CD4-positive, alpha-beta T cell (primary cell): ENCODE data around the gene UBA52. TPM values are rescaled to one million over a fixed set of nuclear protein-coding genes. Genes with fewer than 3 reads are reported as not detected.

Experiments used
- ATAC-seq: fragments of 200-7000 bp; cut with Tn5 transposase; one replicate; pipeline ENCODE4 v1.10.0; 2022; ENCODE audit warnings: mild to moderate bottlenecking; ENCODE audit not compliant: poor library complexity
- CTCF ChIA-PET: fragments of 350-600 bp; sonication (Branson Sonifier 250); formaldehyde crosslinking; loops from one replicate; lab custom pipeline; 2021; ENCODE audit warnings: antibody characterized with exemption, inconsistent platforms; lab: Charles Lee
- POLR2A ChIA-PET: fragments of 350-600 bp; sonication (Branson Sonifier 250); formaldehyde crosslinking; loops from one replicate; lab custom pipeline; 2021; ENCODE audit warnings: antibody characterized with exemption, inconsistent platforms; lab: Charles Lee
- DNase-seq, 14 experiments: peaks; one replicate each; pipeline ENCODE4 v3.0.0-alpha.2; 2013 to 2020; ENCODE audit warnings: mixed read lengths in 2 of 14
- H3K27ac ChIP-seq, 2 donors: one replicate each; pipeline versions ENCODE4 v1.5.1 to v1.7.0; 2013; ENCODE audit warnings: low read length in 2 of 2, low read depth in 1 of 2, mild to moderate bottlenecking in 1 of 2
- H3K27me3 ChIP-seq, 2 experiments: 1 replicate in 1 of 2; 2 replicates in 1 of 2; pipeline versions ENCODE4 v1.6.1 to v1.7.0; 2013; ENCODE audit warnings: low read length in 2 of 2, control low read depth in 1 of 2, mild to moderate bottlenecking in 1 of 2, moderate library complexity in 1 of 2; ENCODE audit not compliant: insufficient read depth in 2 of 2, control insufficient read depth in 1 of 2
- H3K36me3 ChIP-seq: one replicate; pipeline ENCODE4 v1.6.1; 2013; ENCODE audit warnings: low read length, control low read depth; ENCODE audit not compliant: insufficient read depth
- H3K4me1 ChIP-seq: one replicate; pipeline ENCODE4 v1.6.1; 2013; ENCODE audit warnings: low read length, control low read depth; ENCODE audit not compliant: insufficient read depth
- H3K4me3 ChIP-seq: one replicate; pipeline ENCODE4 v1.5.1; 2013; ENCODE audit warnings: mild to moderate bottlenecking, low read length, moderate library complexity
- H3K9me3 ChIP-seq, 2 experiments: 1 replicate in 1 of 2; 2 replicates in 1 of 2; pipeline versions ENCODE4 v1.6.1 to v1.7.0; 2013; ENCODE audit warnings: low read length in 2 of 2, mild to moderate bottlenecking in 2 of 2, control low read depth in 1 of 2, moderate library complexity in 1 of 2; ENCODE audit not compliant: control insufficient read depth in 1 of 2, insufficient read depth in 1 of 2
- H3K27ac Mint-ChIP-seq: one replicate; pipeline ENCODE4 v1.8.0; 2020; ENCODE audit warnings: mixed read lengths
- H3K27me3 Mint-ChIP-seq: one replicate; pipeline ENCODE4 v1.8.0; 2021; ENCODE audit warnings: mixed read lengths
- H3K36me3 Mint-ChIP-seq: one replicate; pipeline ENCODE4 v1.8.0; 2021; ENCODE audit warnings: low read depth, mixed read lengths
- H3K4me1 Mint-ChIP-seq: one replicate; pipeline ENCODE4 v1.8.0; 2021; ENCODE audit warnings: low read depth, mixed read lengths
- H3K4me3 Mint-ChIP-seq: one replicate; pipeline ENCODE4 v1.8.0; 2020; ENCODE audit warnings: mild to moderate bottlenecking, mixed read lengths
- H3K9me3 Mint-ChIP-seq: one replicate; pipeline ENCODE4 v1.8.0; 2020; ENCODE audit warnings: mixed read lengths
- intact Hi-C, 2 experiments: fragments of 100-400 bp; cut with DNase I in 1 of 2; cut with micrococcal nuclease in 1 of 2; formaldehyde crosslinking; loops; one replicate each; pipeline versions ENCODE4 v1.15.1 to v1.9.0; 2023 to 2025; cut with DNase I, micrococcal nuclease
- total RNA-seq, 174 experiments: library from RNA in 2 of 174; stranded (reverse) in 2 of 174; gene quantifications; one replicate each; pipeline ENCODE4 v1.2.3 and lab custom pipeline; 2021 to 2026
- TF ChIP-seq, protein P1 (sequence below): fragments of 200-600 bp; IDR thresholded peaks from one replicate; pipeline ENCODE4 v1.8.0; 2022; ENCODE audit warnings: antibody characterized with exemption, mild to moderate bottlenecking

Gene UBA52
- total RNA-seq, 2 experiments from 2014 or later = 2,255 to 2,378 TPM

DNA sequence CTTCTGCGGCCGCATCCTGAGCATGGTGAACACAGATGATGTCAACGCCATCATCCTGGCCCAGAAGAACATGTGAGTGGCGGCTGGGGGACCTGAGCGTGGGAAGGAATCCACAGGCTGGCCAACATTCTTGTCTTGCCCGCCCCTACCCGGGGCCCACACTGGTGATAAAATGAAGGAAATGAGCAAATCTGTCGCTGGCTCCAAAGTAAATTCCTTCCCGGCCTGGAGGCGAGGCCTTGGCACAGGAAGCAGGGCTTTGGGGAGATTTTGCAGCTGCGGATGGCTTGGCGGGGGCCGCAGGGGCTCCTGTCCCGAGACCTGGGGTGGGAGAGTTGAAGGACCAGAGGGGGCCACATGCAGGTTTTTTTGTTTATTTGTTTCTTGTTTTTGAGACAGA is 9.6 kb upstream of the UBA52 start:
- Histone ChIP-seq H3K27me3 (no peaks in the 10 kb centered on the region), H3K27ac (no peak overlapping the region), H3K4me3 (no peak overlapping the region), H3K36me3 (peaks cover 51% of the 10 kb centered on the region), H3K9me3 (no peaks in the 10 kb centered on the region), H3K4me1 (peaks cover 25% of the 10 kb centered on the region)
- Mint-ChIP-seq H3K27ac (no peak overlapping the region), H3K36me3 (peaks cover 63% of the 10 kb centered on the region), H3K4me3 (no peak overlapping the region), H3K4me1 (peaks cover 26% of the 10 kb centered on the region), H3K9me3 (no peaks in the 10 kb centered on the region), H3K27me3 (no peaks in the 10 kb centered on the region)
- ATAC-seq (no peak), DNase-seq (no peak)
- intact Hi-C loops = no loop called here
- CTCF ChIA-PET = no interaction called here
- TF ChIP-seq, protein P1, sequence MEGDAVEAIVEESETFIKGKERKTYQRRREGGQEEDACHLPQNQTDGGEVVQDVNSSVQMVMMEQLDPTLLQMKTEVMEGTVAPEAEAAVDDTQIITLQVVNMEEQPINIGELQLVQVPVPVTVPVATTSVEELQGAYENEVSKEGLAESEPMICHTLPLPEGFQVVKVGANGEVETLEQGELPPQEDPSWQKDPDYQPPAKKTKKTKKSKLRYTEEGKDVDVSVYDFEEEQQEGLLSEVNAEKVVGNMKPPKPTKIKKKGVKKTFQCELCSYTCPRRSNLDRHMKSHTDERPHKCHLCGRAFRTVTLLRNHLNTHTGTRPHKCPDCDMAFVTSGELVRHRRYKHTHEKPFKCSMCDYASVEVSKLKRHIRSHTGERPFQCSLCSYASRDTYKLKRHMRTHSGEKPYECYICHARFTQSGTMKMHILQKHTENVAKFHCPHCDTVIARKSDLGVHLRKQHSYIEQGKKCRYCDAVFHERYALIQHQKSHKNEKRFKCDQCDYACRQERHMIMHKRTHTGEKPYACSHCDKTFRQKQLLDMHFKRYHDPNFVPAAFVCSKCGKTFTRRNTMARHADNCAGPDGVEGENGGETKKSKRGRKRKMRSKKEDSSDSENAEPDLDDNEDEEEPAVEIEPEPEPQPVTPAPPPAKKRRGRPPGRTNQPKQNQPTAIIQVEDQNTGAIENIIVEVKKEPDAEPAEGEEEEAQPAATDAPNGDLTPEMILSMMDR = no peak
- POLR2A ChIA-PET = no interaction called here

DNA sequence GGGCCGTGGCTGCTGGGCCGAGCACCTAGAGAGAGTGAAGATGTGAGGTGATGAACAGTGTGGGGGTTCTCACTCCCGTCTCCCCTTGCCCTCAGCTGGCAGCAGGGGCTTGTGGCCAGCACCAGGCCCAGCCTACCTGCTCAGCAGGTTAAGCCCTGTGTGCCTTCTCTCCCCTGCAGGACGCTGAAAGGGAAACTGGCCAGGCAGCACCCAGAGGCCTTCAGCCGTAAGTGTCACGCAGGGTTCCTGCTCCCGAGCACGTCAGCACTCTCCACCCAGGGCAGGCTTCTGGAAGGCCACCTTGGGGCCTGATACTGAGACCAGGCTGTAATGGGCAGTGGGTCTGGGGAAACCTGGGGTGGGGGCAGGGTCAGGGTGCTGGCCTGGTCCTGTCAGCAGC is 4.7 kb upstream of the UBA52 start:
- TF ChIP-seq, protein P1 = no peak
- intact Hi-C loops = no loop called here
- H3K27me3 ChIP-seq = no peaks in the 10 kb centered on the region
- Mint-ChIP-seq H3K27ac (no peak overlapping the region), H3K9me3 (no peaks in the 10 kb centered on the region), H3K36me3 (peaks cover 72% of the 10 kb centered on the region), H3K27me3 (no peaks in the 10 kb centered on the region), H3K4me1 (peaks cover 9% of the 10 kb centered on the region), H3K4me3 (no peak overlapping the region)
- H3K4me3 ChIP-seq = no peak overlapping the region
- no peak for DNase-seq
- peaks cover 9% of the 10 kb centered on the region for H3K4me1 ChIP-seq
- H3K9me3 ChIP-seq = no peaks in the 10 kb centered on the region
- ChIA-PET POLR2A (interaction anchor here (1.6 kb wide), 1 partner anchor 9 kb away, joined by 6 read pairs; the partner anchor contains the start of gene KXD1), CTCF (no interaction called here)
- no peak for ATAC-seq
- H3K36me3 ChIP-seq = peaks cover 69% of the 10 kb centered on the region
- H3K27ac ChIP-seq = no peak overlapping the region

DNA sequence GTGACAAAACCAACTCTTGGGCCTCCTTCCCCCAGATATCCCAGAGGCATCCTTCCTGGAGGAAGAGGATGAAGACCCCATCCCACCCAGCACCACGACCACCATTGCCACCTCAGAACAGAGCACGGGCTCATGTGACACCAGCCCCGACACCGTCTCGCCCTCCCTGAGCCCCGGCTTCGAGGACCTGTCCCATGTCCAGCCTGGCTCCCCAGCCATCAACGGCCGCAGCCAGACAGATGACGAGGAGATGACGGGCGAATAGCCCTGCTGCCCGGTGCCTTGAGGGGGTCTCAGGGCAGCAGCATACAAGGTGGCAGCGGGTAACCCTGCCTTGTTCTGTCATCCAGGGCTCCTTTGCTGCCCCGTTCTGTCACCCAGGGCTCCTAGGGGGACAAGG is 3.3 kb upstream of the UBA52 start:
- no peak overlapping the region for H3K4me3 ChIP-seq
- Mint-ChIP-seq H3K4me3 (no peak overlapping the region), H3K27ac (no peak overlapping the region), H3K36me3 (peaks cover 76% of the 10 kb centered on the region), H3K27me3 (no peaks in the 10 kb centered on the region), H3K4me1 (peaks cover 20% of the 10 kb centered on the region), H3K9me3 (no peaks in the 10 kb centered on the region)
- H3K36me3 ChIP-seq = peaks cover 61% of the 10 kb centered on the region
- ATAC-seq (no peak), DNase-seq (no peak)
- CTCF ChIA-PET = no interaction called here
- POLR2A ChIA-PET = interaction anchor here (1.1 to 4.5 kb wide), 3 partner anchors 10 to 20 kb away, joined by 3 to 87 read pairs (median 6); partner anchors contain the start of genes KXD1 and REX1BD
- intact Hi-C loops = no loop called here
- TF ChIP-seq, protein P1 = no peak
- H3K27me3 ChIP-seq = no peaks in the 10 kb centered on the region
- H3K4me1 ChIP-seq = peaks cover 23% of the 10 kb centered on the region
- H3K9me3 ChIP-seq = no peaks in the 10 kb centered on the region
- H3K27ac ChIP-seq = no peak overlapping the region
